Stimulated activated CD8-positive, alpha-beta memory T cell treated with anti-CD3 and anti-CD28 coated beads, Interleukin-12 subunit alpha, Interleukin-12 subunit beta, amount 100 ng/mL, for 1 hour (primary cell): Measurements from ENCODE around the gene UBE4B.
"Not testable (repeated sequence)": the region's sequence is repeated elsewhere in the genome, so short reads cannot be mapped to it uniquely, and the experiment has no call there.

Experiments used
- DNase-seq: peaks from one replicate; pipeline ENCODE4 v3.0.0-alpha.2; 2020; ENCODE audit warnings: low read depth

Gene UBE4B

DNA sequence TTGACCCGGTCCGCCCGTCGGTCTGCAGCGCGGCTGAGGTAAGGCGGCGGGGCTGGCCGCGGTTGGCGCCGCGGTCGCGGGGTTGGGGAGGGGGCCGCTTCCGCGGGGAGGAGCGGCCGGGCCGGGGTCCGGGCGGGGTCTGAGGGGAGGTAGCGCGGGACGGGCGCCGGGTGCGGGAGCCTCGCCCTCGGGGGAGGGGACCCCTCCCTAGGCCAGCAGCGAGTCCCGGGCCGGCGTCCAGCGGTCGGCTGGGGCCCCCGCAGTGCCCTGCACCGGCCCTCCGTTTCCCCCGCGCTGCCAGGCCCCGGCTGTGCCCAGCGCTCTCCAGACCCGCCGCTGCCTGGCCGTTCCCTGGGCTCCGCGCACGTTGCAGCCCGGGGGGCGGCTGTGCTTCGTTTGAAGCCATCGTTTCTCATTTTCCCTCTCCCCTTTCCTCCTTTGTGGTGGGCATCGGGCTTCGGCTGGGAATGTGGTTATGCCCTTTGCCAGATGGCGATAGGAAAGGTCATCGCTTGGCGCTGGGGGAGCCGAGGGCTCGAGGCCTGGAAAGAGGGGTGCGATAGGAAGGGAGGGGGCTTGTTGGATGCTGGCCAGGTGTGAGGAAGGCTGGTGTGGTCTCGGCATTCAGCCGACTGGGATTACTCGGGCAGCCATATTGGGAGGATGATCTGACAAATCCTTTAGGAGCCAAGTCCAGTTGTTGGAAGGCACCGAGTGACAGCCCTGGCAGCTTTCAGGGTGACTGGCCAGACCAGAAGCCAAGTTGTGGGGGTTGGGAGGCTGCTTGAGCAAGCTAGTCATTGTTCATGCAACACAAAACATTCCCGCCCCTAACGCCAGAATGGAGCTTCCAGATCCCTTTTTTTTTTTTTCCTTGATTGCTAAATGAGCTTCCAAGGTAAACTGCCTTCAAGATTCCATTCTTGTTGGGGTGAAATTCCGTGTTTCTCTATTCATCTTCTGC lies 178.4 kb downstream of the UBE4B start:
- no peak for DNase-seq

DNA sequence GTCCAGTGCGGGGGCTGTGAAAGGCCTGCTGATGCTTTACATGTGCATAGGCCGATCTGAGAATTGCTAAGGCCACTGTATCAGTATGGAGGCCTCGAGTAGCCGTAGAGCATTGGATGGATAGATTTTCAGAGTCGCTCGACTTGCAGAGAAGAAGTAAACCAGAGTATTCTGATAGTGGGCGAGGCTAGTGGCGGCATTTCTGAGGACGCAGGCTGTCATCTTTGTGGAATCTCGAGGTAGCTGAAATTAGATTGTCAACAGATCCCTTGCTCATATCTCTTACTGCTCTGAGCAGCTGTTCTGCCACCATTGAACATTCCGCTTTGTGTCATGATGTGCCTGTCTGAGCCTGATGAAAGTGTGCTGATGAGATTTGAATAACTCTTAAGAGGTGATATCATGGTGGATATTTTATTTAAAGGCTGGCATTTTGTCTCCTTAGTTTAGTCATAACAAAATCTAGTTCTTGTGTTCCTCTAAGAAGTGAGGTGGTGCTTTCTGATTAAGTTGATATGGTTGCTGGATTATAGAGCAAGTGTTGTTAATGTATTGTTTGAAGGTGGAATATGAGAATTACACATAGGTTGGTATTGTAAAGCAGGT lies 179.2 kb downstream of the UBE4B start:
- DNase-seq, result no peak

DNA sequence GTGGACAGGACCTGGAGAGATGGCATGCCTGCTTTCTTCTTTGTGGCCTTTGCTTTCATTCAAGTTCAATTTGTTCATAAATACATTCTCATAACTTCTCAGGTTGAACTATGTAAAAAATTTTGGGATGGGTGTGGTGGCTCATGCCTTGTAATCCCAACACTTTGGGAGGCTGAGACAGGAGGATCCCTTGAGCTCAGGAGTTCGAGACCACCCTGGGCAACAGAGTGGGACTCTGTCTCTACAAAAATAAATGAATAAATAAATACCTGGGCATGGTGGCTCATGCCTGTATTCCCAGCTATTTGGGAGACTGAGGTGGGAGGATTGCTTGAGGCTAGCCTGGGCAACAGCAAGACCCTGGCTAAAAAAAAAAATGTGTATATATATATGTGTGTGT lies 179.7 kb downstream of the UBE4B start:
- no peak for DNase-seq

DNA sequence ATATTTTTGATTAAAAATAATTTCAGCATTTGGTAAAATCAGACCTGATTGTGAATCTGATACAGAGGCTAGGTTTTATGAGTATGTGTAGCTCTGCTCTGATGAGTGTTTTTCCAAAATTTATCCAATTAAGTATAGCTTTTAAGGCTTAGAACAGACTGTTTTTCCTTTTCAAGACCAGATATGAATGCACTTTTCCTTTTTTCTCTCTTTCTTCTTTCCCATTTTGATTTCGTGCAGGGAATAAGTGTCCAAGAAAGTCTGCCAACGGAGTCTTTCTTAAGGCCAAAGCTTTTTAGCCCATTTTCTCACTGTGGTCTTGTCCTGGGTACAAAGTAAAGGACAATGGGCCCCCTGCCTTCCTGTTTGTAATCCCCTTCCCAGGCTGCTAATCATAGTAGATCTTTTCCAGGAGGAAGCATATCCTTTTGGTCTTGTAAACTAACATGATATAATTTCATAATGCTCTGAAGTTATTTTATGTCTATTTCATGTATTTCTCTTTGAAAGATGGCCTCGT lies 180.5 kb downstream of the UBE4B start:
- no peak for DNase-seq

DNA sequence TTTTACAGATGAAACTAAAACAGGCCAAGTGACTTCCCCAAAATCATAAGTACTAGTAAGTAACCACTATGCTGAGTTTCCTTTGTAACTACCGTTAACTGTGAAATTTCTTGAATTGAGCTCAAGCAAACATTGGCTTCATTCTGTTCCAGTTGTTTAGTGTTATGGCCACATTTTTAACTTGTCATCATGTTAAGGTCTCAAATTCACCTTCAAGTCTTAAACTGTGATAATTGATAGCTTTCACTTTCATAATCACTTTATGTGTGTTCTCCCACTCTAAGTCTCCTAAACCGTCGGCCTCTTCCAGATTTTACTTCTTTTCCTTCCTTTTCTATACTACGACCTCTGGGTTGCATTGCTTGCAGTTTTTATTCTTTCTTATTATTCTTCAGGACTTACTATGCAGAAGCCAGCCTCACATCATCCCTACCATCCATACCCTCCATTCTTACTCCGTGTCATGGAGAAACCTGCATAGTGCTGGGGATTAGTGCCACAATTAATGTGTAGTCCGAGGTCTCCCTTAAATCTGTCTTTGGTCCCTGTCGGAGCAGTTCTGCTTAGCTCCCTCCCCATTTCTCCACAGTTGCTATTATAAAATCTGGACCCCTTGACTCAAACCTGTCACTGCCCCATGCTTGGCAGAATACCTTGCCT lies 183.5 kb downstream of the UBE4B start:
- no peak for DNase-seq

DNA sequence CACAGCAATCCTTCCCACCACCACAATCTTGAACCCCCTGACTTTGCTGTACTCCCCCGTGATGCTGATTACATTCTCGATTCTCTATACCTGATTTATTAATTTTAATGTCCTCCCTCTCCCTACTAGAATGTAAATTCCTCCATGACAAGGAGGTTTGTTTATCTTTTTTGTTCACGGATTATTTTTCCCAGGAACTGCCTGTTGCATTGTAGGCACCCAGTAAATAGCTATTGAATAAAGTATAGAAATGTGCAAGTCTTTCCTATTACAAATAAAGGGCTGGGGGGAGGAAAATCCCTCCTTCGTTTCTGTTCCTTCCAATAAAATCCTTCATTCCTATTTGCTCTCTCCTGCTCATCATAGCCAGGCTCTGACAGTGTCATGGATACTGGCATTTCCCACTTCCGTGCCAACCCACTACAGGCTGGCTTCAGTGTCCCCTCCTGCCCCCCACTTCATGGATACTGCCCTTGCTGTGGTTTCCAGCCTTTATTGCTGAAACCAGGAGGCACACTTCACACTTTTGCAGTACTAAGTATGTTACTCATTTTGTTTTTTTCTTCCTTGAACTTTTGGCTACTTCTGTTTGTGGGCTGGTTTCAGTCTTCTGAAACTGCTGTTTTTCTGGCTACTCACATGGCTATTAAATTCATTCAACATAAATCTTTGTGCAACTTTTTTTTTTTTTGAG lies 185.1 kb downstream of the UBE4B start:
- no peak for DNase-seq

DNA sequence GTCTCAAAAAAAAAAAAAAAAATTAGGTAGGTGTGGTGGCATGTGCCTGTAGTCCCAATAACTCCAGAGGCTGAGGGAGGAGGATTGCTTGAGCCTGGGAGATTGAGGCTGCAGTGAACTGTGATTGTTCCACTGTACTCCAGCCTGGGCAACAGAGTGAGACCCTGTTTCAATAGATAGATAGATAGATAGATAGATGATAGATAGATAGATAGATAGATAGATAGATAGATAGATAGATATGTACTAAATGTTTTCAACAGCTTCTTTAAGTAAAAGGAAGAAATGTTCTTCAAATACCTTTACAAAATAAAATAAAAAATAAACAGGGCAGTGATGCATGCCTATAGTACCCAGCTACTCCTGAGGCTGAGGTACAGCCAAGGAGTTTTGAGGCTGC lies 187.4 kb downstream of the UBE4B start:
- DNase-seq, result no peak

DNA sequence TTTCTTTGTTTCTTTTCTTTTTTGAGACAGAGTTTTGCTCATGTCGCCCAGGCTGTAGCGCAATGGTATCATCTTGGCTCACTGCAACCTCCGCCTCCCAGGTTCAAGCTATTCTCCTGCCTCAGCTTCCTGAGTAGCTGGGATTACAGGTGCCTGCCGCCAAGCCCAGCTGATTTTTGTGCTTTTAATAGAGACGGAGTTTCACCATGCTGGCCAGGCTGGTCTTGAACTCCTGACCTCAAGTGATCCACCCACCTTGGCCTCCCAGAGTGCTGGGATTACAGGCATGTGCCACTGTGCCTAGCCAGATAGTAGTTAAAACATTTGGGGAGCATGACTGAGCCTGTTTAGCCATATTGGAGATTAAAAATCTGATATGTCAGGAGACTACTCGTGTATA lies 187.9 kb downstream of the UBE4B start:
- DNase-seq, result not testable (repeated sequence)

DNA sequence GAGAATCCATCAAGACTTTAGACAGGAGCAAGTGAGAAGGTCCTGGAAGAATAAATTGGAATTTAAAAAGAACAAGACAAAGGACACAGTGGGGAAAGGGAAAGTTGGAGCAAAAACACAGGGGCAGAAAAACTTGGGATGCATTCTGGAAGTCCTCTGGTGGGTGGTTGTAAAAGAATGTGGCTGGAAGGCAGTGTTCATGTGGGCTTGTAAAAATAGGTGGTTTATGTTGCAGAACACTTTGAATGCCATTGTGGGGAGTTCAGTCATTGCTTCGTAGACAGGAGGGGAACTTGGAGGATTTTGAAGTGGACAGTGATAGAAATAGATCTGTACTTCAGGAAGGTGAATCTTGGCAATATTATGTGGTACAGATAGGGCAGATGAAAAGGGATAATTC lies 192.8 kb downstream of the UBE4B start:
- DNase-seq, result no peak

DNA sequence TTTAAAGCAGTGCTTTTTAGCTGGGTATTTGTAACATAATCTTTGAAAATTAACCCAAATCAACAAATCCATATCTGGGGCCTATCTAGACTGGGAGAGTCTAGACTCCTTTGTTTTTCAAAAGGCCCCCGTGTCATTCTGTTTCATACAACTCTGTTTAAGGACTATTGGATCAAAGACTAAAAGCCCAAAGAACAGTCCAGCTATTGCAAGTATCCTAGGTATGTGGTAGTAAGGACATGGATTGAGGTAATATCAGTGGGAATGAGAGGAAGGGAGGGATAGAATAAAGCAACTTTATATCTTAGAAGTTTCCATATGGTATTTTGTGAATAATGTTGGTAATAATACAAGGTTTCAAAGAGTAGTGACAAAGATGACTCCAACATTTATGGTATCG lies 195.8 kb downstream of the UBE4B start:
- no peak for DNase-seq

DNA sequence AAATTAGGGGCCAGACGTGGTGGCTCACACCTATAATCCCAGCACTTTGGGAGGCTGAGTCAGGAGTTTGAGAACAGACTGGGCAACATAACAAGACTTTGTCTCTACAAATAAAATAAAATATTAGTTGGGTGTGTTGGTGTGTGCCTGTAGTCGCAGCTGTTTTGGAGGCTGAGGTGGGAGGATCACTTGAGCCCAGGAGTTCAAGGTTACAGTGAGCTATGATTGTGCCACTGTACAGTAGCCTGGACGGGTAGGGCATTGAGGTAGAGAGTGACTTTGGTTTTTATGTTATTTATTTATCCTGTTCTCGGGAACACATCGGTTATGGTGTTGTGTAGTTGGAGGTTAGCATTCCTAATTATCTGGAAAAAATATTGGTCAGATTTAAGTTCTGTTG lies 197.1 kb downstream of the UBE4B start:
- no peak for DNase-seq
